Trophoblast cell (in vitro differentiated cells and primary cell): Measurements from ENCODE around the gene PLEK2.
"Not testable (repeated sequence)": the region's sequence is repeated elsewhere in the genome, so short reads cannot be mapped to it uniquely, and the experiment has no call there.

Experiments
- DNase-seq, 2 donors: peaks; one replicate each; pipeline ENCODE4 v3.0.0-alpha.2; 2016
- H2AFZ ChIP-seq: 2 replicates; pipeline ENCODE4 v1.6.1; 2013; ENCODE audit warnings: low read length, moderate library complexity, mild to moderate bottlenecking; ENCODE audit not compliant: insufficient read depth, poor library complexity
- H2AK5ac ChIP-seq: 2 replicates; pipeline ENCODE4 v1.6.1; 2013; ENCODE audit warnings: mild to moderate bottlenecking, low read length
- H2BK120ac ChIP-seq: 2 replicates; pipeline ENCODE4 v1.6.1; 2013; ENCODE audit warnings: low read length, mild to moderate bottlenecking, moderate library complexity; ENCODE audit not compliant: insufficient read depth, poor library complexity
- H2BK12ac ChIP-seq: 2 replicates; pipeline ENCODE4 v1.6.1; 2013; ENCODE audit warnings: mild to moderate bottlenecking, low read length, moderate library complexity
- H2BK5ac ChIP-seq: 2 replicates; pipeline ENCODE4 v1.6.1; 2013; ENCODE audit warnings: low read length, low read depth, moderate library complexity, mild to moderate bottlenecking; ENCODE audit not compliant: poor library complexity
- H3K14ac ChIP-seq: 2 replicates; pipeline ENCODE4 v1.6.1; 2013; ENCODE audit warnings: mild to moderate bottlenecking, low read length
- H3K18ac ChIP-seq: 2 replicates; pipeline ENCODE4 v1.6.1; 2013; ENCODE audit warnings: mild to moderate bottlenecking, low read length
- H3K23ac ChIP-seq: 2 replicates; pipeline ENCODE4 v1.6.1; 2013; ENCODE audit warnings: low read length
- H3K27ac ChIP-seq: 2 replicates; pipeline ENCODE4 v1.5.1; 2013; ENCODE audit warnings: low read depth, mild to moderate bottlenecking, inconsistent platforms, low read length, moderate library complexity
- H3K27me3 ChIP-seq: 2 replicates; pipeline ENCODE4 v1.6.1; 2013; ENCODE audit warnings: inconsistent platforms, mild to moderate bottlenecking, low read length, moderate library complexity; ENCODE audit not compliant: insufficient read depth
- H3K36me3 ChIP-seq, 2 experiments: 1 replicate in 1 of 2; 2 replicates in 1 of 2; pipeline ENCODE4 v1.6.1; 2013; ENCODE audit warnings: low read length in 2 of 2, mild to moderate bottlenecking in 2 of 2, moderate library complexity in 1 of 2; ENCODE audit not compliant: insufficient read depth in 2 of 2, control insufficient read depth in 1 of 2
- H3K4ac ChIP-seq: 2 replicates; pipeline ENCODE4 v1.6.1; 2013; ENCODE audit warnings: low read depth, mild to moderate bottlenecking, low read length, moderate library complexity
- H3K4me1 ChIP-seq, 2 experiments: 1 replicate in 1 of 2; 2 replicates in 1 of 2; pipeline ENCODE4 v1.6.1; 2013; ENCODE audit warnings: low read length in 2 of 2, mild to moderate bottlenecking in 2 of 2, moderate library complexity in 1 of 2; ENCODE audit not compliant: insufficient read depth in 2 of 2, control insufficient read depth in 1 of 2
- H3K4me2 ChIP-seq: 2 replicates; pipeline ENCODE4 v1.6.1; 2013; ENCODE audit warnings: inconsistent platforms, mild to moderate bottlenecking, low read length, moderate library complexity
- H3K4me3 ChIP-seq: 2 replicates; pipeline ENCODE4 v1.5.1; 2013; ENCODE audit warnings: mild to moderate bottlenecking, low read depth, low read length, inconsistent platforms
- H3K79me1 ChIP-seq: one replicate; pipeline ENCODE4 v1.6.1; 2013; ENCODE audit warnings: low read length
- H3K79me2 ChIP-seq: 2 replicates; pipeline ENCODE4 v1.6.1; 2013; ENCODE audit warnings: low read length, mild to moderate bottlenecking; ENCODE audit not compliant: control insufficient read depth, insufficient read depth, poor library complexity
- H3K9ac ChIP-seq: 2 replicates; pipeline ENCODE4 v1.6.1; 2013; ENCODE audit warnings: mild to moderate bottlenecking, low read length
- H3K9me3 ChIP-seq: 2 replicates; pipeline ENCODE4 v1.6.1; 2013; ENCODE audit warnings: low read depth, mild to moderate bottlenecking, control low read depth, inconsistent platforms, low read length; ENCODE audit not compliant: insufficient read depth
- H4K12ac ChIP-seq: 2 replicates; pipeline ENCODE4 v1.6.1; 2013; ENCODE audit warnings: low read depth, mild to moderate bottlenecking, low read length, moderate library complexity
- H4K8ac ChIP-seq: 2 replicates; pipeline ENCODE4 v1.6.1; 2013; ENCODE audit warnings: low read depth, mild to moderate bottlenecking, low read length, moderate library complexity
- H4K91ac ChIP-seq: one replicate; pipeline ENCODE4 v1.6.1; 2013; ENCODE audit warnings: low read depth, mild to moderate bottlenecking, low read length, moderate library complexity
- WGBS: extraction: QIAGEN DNeasy Blood & Tissue Kit; methylation state at CpG from one replicate; pipeline ENCODE4 v1.1.7; 2013; ENCODE audit warnings: missing lambda C conversion rate; ENCODE audit not compliant: insufficient read length, insufficient coverage; ENCODE audit errors: extremely low coverage; 5-methylcytosine and 5-hydroxymethylcytosine counted together

Gene PLEK2

GRCh38 chr14:67352055-67352454 lies 59.9 kb downstream of the PLEK2 start:
- Histone ChIP-seq H3K23ac (no peak overlapping the region), H3K27me3 (no peaks in the 10 kb centered on the region), H4K8ac (no peak overlapping the region), H3K4me3 (no peak overlapping the region), H2BK5ac (no peak overlapping the region), H3K36me3 (peaks cover 21 to 26% of the 10 kb centered on the region in 2 experiments), H2BK12ac (no peak overlapping the region), H2AK5ac (no peak overlapping the region), H3K4me2 (no peak overlapping the region), H3K4me1 (no peaks in the 10 kb centered on the region), H3K79me2 (peaks cover 3% of the 10 kb centered on the region), H3K14ac (no peak overlapping the region), H3K27ac (no peak overlapping the region), H3K18ac (no peak overlapping the region), H3K4ac (no peak overlapping the region), H4K12ac (no peak overlapping the region), H3K79me1 (no peaks in the 10 kb centered on the region), H2BK120ac (no peak overlapping the region), H2AFZ (no peak overlapping the region), H4K91ac (no peak overlapping the region), H3K9ac (no peak overlapping the region), H3K9me3 (no peaks in the 10 kb centered on the region)
- WGBS = no CpG with 5 or more reads among the region's 5 CpGs
- DNase-seq = no peak

GRCh38 chr14:67345583-67345982 lies 66.4 kb downstream of the PLEK2 start:
- no peak overlapping the region for H3K4ac ChIP-seq

GRCh38 chr14:67343601-67344230 lies 68.2 kb downstream of the PLEK2 start:
- Histone ChIP-seq H3K4me3 (no peak overlapping the region), H3K23ac (no peak overlapping the region), H3K4me2 (no peak overlapping the region), H3K4ac (no peak overlapping the region), H3K27ac (no peak overlapping the region), H3K79me1 (no peaks in the 10 kb centered on the region), H2BK12ac (no peak overlapping the region), H4K91ac (no peak overlapping the region), H3K18ac (no peak overlapping the region), H2BK5ac (no peak overlapping the region), H3K14ac (no peak overlapping the region), H2AK5ac (no peak overlapping the region), H3K27me3 (no peaks in the 10 kb centered on the region), H3K4me1 (no peaks in the 10 kb centered on the region), H3K36me3 (peaks cover 39 to 40% of the 10 kb centered on the region in 2 experiments), H3K9me3 (no peaks in the 10 kb centered on the region), H2BK120ac (no peak overlapping the region), H4K12ac (no peak overlapping the region), H4K8ac (no peak overlapping the region), H3K9ac (no peak overlapping the region), H3K79me2 (no peaks in the 10 kb centered on the region), H2AFZ (no peak overlapping the region)
- no peak for DNase-seq
- no CpG with 5 or more reads among the region's 4 CpGs for WGBS

More at GRCh38 chr14:67345583-67345982, 66.4 kb downstream of the PLEK2 start:
- Histone ChIP-seq H2BK5ac (no peak overlapping the region), H2AFZ (no peak overlapping the region), H4K8ac (no peak overlapping the region), H2BK12ac (no peak overlapping the region), H3K4me3 (no peak overlapping the region), H4K12ac (no peak overlapping the region), H3K18ac (no peak overlapping the region), H2AK5ac (no peak overlapping the region), H3K79me1 (no peaks in the 10 kb centered on the region), H3K14ac (no peak overlapping the region), H3K4me2 (no peak overlapping the region), H3K9ac (no peak overlapping the region), H2BK120ac (no peak overlapping the region), H3K27me3 (no peaks in the 10 kb centered on the region), H3K9me3 (no peaks in the 10 kb centered on the region), H3K79me2 (no peaks in the 10 kb centered on the region), H3K23ac (no peak overlapping the region), H4K91ac (no peak overlapping the region), H3K27ac (no peak overlapping the region), H3K36me3 (peaks cover 38 to 40% of the 10 kb centered on the region in 2 experiments), H3K4me1 (no peaks in the 10 kb centered on the region)
- DNase-seq = no peak

GRCh38 chr14:67341231-67341630 lies 70.7 kb downstream of the PLEK2 start:
- not testable (repeated sequence) for H2AK5ac ChIP-seq, H3K4me3 ChIP-seq, H4K12ac ChIP-seq, H3K4me2 ChIP-seq, H4K8ac ChIP-seq, H3K23ac ChIP-seq, H4K91ac ChIP-seq, H3K9ac ChIP-seq, H2BK12ac ChIP-seq, H3K79me1 ChIP-seq, H3K79me2 ChIP-seq, H3K14ac ChIP-seq, H2AFZ ChIP-seq, H3K27me3 ChIP-seq, H2BK5ac ChIP-seq, H3K18ac ChIP-seq, H3K27ac ChIP-seq, H3K4me1 ChIP-seq, DNase-seq, H2BK120ac ChIP-seq, H3K9me3 ChIP-seq, H3K4ac ChIP-seq
- peaks cover 28 to 34% of the 10 kb centered on the region in 2 experiments for H3K36me3 ChIP-seq
- WGBS = no CpG with 5 or more reads among the region's 31 CpGs
